GM19372 (cell line): Measurements from ENCODE around the gene GOLGA6L7.
"Not testable (repeated sequence)": the region's sequence is repeated elsewhere in the genome, so short reads cannot be mapped to it uniquely, and the experiment has no call there.

Source experiments
- ATAC-seq: cut with Tn5 transposase; IDR thresholded peaks from one replicate; pipeline ENCODE4 v1.9.1; 2021; ENCODE audit warnings: mild to moderate bottlenecking, low read depth, moderate library complexity; ENCODE audit not compliant: unreplicated experiment

Gene GOLGA6L7

GRCh38 chr15:28848521-28848920, at the start of gene GOLGA6L7:
Gene GOLGA6L7 (minus strand): TSS chr15:28848644. CDS start chr15:28848549, 95 bp downstream.
- not testable (repeated sequence) for ATAC-seq

- no peak for ATAC-seq
Measured at GRCh38 chr15:28897861-28898585, 49.6 kb upstream of the GOLGA6L7 start.

GRCh38 chr15:28896951-28897350, 48.5 kb upstream of the GOLGA6L7 start:
- ATAC-seq = no peak

GRCh38 chr15:28895566-28895965, 47.1 kb upstream of the GOLGA6L7 start:
- ATAC-seq = no peak

GRCh38 chr15:28895146-28895545, 46.7 kb upstream of the GOLGA6L7 start:
- ATAC-seq = no peak

- ATAC-seq = no peak
Measured at GRCh38 chr15:28894631-28895030, 46.2 kb upstream of the GOLGA6L7 start.

- ATAC-seq = no peak
Measured at GRCh38 chr15:28892789-28893610, 44.6 kb upstream of the GOLGA6L7 start.

GRCh38 chr15:28891588-28891987, 43.1 kb upstream of the GOLGA6L7 start:
- no peak for ATAC-seq

GRCh38 chr15:28890711-28891495, 42.5 kb upstream of the GOLGA6L7 start:
- no peak for ATAC-seq

- not testable (repeated sequence) for ATAC-seq
Measured at GRCh38 chr15:28890291-28890690, 41.8 kb upstream of the GOLGA6L7 start.

- not testable (repeated sequence) for ATAC-seq
Measured at GRCh38 chr15:28889871-28890270, 41.4 kb upstream of the GOLGA6L7 start.

- ATAC-seq = no peak
Measured at GRCh38 chr15:28889346-28889745, 40.9 kb upstream of the GOLGA6L7 start.

- ATAC-seq = no peak
Measured at GRCh38 chr15:28888900-28889299, 40.5 kb upstream of the GOLGA6L7 start.

- ATAC-seq = no peak
Measured at GRCh38 chr15:28888302-28888894, 40.0 kb upstream of the GOLGA6L7 start.

GRCh38 chr15:28887339-28888174, 39.1 kb upstream of the GOLGA6L7 start:
- no peak for ATAC-seq

GRCh38 chr15:28886431-28887338, 38.2 kb upstream of the GOLGA6L7 start:
- no peak for ATAC-seq

GRCh38 chr15:28885630-28886430, 37.4 kb upstream of the GOLGA6L7 start, which contains the start of gene APBA2:
Gene APBA2 (plus strand): TSS chr15:28885974. CDS start chr15:29053885, 167,911 bp downstream.
- no peak for ATAC-seq
